Uterus (tissue), 2 donors: Measurements from ENCODE around the gene TXNDC5.

Source experiments
- POLR2A ChIP-seq, 2 donors: fragments of 450-650 bp; IDR thresholded peaks; one replicate each; pipeline ENCODE4 v1.6.1; 2016; ENCODE audit warnings: antibody characterized with exemption in 2 of 2, mild to moderate bottlenecking in 1 of 2, moderate library complexity in 1 of 2
- TF ChIP-seq, protein P1 (sequence below), 4 experiments: fragments of 200-600 bp in 2 of 4; fragments of 450-650 bp in 2 of 4; sonication (generic) in 2 of 4; IDR thresholded peaks; one replicate each; pipeline ENCODE4 v1.5.1; 2016 to 2019; ENCODE audit warnings: antibody characterized with exemption in 4 of 4, mild to moderate bottlenecking in 2 of 4, moderate library complexity in 1 of 4

DNA sequence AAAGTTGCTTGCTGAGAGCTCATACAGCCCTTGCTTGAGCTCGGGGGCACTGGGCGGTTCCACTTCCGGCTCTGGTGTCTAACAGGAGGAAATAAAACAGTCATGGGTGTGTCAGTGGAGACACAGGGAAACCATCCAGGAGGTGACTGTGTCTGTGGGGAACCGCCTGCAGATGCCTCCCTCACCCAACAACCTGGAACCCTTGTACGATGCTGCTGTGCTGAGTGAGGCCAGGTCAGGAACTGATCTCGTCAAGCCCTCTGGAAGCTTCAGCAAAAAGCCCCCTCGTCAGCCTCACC lies 15.5 kb downstream of the TXNDC5 start:
- TF ChIP-seq, protein P1, sequence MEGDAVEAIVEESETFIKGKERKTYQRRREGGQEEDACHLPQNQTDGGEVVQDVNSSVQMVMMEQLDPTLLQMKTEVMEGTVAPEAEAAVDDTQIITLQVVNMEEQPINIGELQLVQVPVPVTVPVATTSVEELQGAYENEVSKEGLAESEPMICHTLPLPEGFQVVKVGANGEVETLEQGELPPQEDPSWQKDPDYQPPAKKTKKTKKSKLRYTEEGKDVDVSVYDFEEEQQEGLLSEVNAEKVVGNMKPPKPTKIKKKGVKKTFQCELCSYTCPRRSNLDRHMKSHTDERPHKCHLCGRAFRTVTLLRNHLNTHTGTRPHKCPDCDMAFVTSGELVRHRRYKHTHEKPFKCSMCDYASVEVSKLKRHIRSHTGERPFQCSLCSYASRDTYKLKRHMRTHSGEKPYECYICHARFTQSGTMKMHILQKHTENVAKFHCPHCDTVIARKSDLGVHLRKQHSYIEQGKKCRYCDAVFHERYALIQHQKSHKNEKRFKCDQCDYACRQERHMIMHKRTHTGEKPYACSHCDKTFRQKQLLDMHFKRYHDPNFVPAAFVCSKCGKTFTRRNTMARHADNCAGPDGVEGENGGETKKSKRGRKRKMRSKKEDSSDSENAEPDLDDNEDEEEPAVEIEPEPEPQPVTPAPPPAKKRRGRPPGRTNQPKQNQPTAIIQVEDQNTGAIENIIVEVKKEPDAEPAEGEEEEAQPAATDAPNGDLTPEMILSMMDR (IDR thresholded peaks at IDR 0.05): no peak
- no peak for TF ChIP-seq POLR2A (IDR thresholded peaks at IDR 0.05)
